Aorta (tissue), 5 donors: Measurements from ENCODE around the gene PFKP. TPM values are rescaled to one million over a fixed set of nuclear protein-coding genes. Genes with fewer than 3 reads are reported as not detected.

ENCODE experiments used
- ATAC-seq: fragments of 200-7000 bp; cut with Tn5 transposase; one replicate; pipeline ENCODE4 v1.9.1; 2022; ENCODE audit warnings: moderate library complexity; ENCODE audit not compliant: low FRiP score
- DNase-seq, 2 donors: peaks; one replicate each; pipeline ENCODE4 v3.0.0-alpha.2; 2020
- H3K27ac ChIP-seq, 2 donors: one replicate each; pipeline ENCODE4 v1.5.1; 2013; ENCODE audit warnings: low read length in 2 of 2, mild to moderate bottlenecking in 2 of 2, moderate library complexity in 2 of 2, control low read depth in 1 of 2, inconsistent platforms in 1 of 2, low read depth in 1 of 2
- H3K27me3 ChIP-seq, 2 donors: one replicate each; pipeline ENCODE4 v1.6.1; 2013; ENCODE audit warnings: control low read depth in 1 of 2, low read length in 1 of 2, mild to moderate bottlenecking in 1 of 2, moderate library complexity in 1 of 2; ENCODE audit not compliant: insufficient read depth in 2 of 2, control insufficient read depth in 1 of 2
- H3K36me3 ChIP-seq, 2 donors: one replicate each; pipeline ENCODE4 v1.6.1; 2013; ENCODE audit warnings: control low read depth in 1 of 2, low read length in 1 of 2, mild to moderate bottlenecking in 1 of 2; ENCODE audit not compliant: insufficient read depth in 2 of 2, control insufficient read depth in 1 of 2
- H3K4me1 ChIP-seq, 2 donors: one replicate each; pipeline ENCODE4 v1.6.1; 2013; ENCODE audit warnings: low read length in 2 of 2, control low read depth in 1 of 2, mild to moderate bottlenecking in 1 of 2, moderate library complexity in 1 of 2; ENCODE audit not compliant: insufficient read depth in 2 of 2, control insufficient read depth in 1 of 2
- H3K4me3 ChIP-seq, 2 donors: one replicate each; pipeline ENCODE4 v1.5.1; 2013; ENCODE audit warnings: low read length in 2 of 2, control low read depth in 1 of 2, mild to moderate bottlenecking in 1 of 2
- H3K9me3 ChIP-seq: one replicate; pipeline ENCODE4 v1.6.1; 2013; ENCODE audit warnings: mild to moderate bottlenecking, low read length; ENCODE audit not compliant: control insufficient read depth
- WGBS, 2 donors: extraction: QIAGEN DNeasy Blood & Tissue Kit; methylation state at CpG; one replicate each; pipeline ENCODE4 v1.1.7; 2013; 5-methylcytosine and 5-hydroxymethylcytosine counted together
- intact Hi-C, 2 donors: fragments of 100-400 bp; cut with DNase I; formaldehyde crosslinking; loops; one replicate each; pipeline versions ENCODE4 v1.14.2 to v1.15.0; 2022
- polyA plus RNA-seq, 2 donors: library from polyadenylated mRNA; stranded (reverse); fragments of 200-250 nt; gene quantifications; one replicate each; pipeline ENCODE4 v1.2.3, GENCODE V29; 2013
- total RNA-seq, 2 donors: library from RNA; stranded (reverse); fragmentation: NEBNext Ultra II Directional; extraction: Animal tissue kit (Norgen Biotek cat#: 25700); gene quantifications; one replicate each; pipeline ENCODE4 v1.2.1, GENCODE V29; 2021
- donor health status: healthy with polysubstance abuse.
- donor health status: Bipolar disorder and iron deficiency.
- donor health status: DM: no; HTN: no; CAD: no.
- donor health status: DM: no; HTN: no; CAD: no.
- donor health status: DM: yes; HTN: yes; CAD: no.

The PFKP gene
- total and polyA plus RNA-seq, 4 donors, result 40.3 to 167 (median 119) TPM

DNA sequence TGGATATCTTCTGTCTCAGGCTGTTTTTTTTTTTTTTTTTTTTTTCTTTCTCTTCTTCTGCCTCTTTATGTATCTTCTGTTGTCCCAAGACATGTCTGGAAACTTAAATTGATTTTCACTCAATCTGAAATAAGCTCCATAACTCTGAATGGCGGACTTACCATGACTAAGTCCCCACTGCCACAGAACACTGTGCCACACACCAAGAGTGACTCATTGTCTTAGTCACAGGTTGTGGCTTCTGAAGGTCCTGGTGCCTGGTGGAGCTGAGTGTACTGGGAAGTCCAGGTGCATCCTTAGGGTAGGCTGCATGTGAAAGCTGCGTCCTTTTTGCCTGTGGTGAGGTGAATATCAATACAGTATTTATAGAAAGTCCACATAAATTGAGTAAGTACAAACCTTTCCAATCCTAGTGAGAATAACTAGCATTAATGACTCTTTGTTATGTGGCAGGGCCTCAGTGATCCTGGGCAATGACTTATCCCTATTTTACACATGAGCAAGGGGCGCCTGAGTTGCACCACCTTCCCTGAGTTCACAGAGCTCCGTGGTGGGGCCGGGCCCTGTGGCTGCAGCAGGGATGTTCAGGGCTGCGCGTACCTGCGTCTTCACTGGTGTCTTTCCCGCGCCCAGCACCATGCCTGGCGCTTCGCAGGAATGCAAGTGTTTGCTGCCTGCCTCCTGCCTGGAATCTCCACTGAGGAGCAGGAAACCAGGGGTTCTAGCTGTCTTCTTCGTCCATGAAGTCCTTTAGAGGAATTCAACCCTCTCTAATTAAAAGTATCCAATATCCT, 4.3 kb downstream of the PFKP start:
- 95 to 96% methylated on average over 13 of the region's 13 CpGs for WGBS, 2 donors
- Histone ChIP-seq H3K27me3 (no peaks in the 10 kb centered on the region), H3K4me3 (no peak overlapping the region), H3K4me1 (peaks cover 0 to 4% of the 10 kb centered on the region in 2 donors), H3K36me3 (no peaks in the 10 kb centered on the region), H3K27ac (no peak overlapping the region), H3K9me3 (no peaks in the 10 kb centered on the region)
- no peak for DNase-seq
- intact Hi-C loops, result no loop called here
- ATAC-seq, result no peak

DNA sequence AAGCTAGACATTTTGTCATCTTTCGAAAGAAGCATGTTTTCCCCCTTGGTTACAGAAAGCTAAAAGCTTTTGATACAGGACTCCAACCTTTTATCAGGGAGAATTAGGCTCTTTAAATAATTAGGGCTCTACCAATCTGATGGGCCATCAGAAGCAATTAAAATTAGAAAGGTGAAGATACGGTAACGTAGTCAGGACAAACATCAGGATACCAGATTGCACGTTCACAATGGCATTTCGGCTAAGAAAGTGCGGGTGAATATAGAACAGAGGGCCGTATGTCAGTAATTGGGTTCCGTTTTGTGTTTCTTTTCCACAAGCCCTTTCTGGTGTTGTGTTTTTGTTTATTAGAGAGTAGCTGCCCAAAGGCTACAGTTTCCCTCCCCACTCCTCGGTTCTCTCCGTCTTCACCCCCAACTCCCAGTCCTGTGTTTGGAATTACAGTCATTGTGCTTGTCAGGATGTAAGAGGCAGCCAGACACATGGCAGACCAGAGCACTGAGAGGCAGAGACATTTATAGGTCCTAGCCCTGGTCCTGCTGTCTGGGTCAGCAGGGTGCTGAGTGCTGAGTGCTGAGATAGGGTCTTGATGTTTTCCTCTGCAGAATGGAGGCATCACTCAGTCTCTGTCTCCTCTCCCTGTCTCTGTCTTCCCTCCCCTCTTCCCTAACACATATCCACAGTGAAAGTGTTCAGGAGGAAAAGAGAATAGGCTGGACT, 5.5 kb downstream of the PFKP start:
- intact Hi-C loops, result no loop called here
- H3K27ac ChIP-seq, result no peak overlapping the region
- H3K4me3 ChIP-seq, result no peak overlapping the region
- H3K4me1 ChIP-seq, result peaks cover 0 to 4% of the 10 kb centered on the region in 2 donors
- WGBS, 2 donors, result 94 to 96% methylated on average over 10 of the region's 10 CpGs
- ATAC-seq (no peak), DNase-seq (no peak)
- no peaks in the 10 kb centered on the region for H3K9me3 ChIP-seq
- no peaks in the 10 kb centered on the region for H3K27me3 ChIP-seq
- H3K36me3 ChIP-seq, result no peaks in the 10 kb centered on the region

DNA sequence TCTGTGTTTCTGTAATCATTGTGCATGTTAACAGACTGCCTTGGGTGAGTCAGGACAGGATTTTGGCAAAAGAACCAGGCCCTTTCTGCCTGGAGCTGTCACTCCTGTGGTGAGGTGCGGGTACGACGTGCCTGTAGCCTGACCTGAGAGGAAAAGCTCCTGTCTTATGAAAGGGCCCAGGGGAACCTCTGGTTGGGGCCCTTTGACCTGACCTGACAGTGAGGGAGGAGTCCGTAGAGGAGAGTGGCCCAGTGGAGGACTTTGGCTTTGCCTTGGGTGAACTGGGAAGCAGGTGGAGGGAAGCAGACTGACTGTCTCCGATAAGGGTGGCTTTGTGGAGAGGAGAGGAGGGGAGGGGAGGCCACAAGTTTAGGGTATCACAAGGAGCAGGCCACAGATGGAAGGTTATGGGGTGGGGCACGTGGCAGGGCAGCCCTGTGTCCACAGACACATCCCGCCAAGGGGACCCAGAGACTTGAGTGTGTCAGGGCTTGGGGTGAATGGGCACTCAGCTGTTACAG, 6.9 kb downstream of the PFKP start:
- intact Hi-C loops, result no loop called here
- Histone ChIP-seq H3K27me3 (no peaks in the 10 kb centered on the region), H3K4me1 (peaks cover 0 to 4% of the 10 kb centered on the region in 2 donors), H3K27ac (no peak overlapping the region), H3K4me3 (no peak overlapping the region), H3K36me3 (no peaks in the 10 kb centered on the region), H3K9me3 (no peaks in the 10 kb centered on the region)
- ATAC-seq, result no peak
- 74 to 75% methylated on average over 7 of the region's 7 CpGs for WGBS, 2 donors
- no peak for DNase-seq

DNA sequence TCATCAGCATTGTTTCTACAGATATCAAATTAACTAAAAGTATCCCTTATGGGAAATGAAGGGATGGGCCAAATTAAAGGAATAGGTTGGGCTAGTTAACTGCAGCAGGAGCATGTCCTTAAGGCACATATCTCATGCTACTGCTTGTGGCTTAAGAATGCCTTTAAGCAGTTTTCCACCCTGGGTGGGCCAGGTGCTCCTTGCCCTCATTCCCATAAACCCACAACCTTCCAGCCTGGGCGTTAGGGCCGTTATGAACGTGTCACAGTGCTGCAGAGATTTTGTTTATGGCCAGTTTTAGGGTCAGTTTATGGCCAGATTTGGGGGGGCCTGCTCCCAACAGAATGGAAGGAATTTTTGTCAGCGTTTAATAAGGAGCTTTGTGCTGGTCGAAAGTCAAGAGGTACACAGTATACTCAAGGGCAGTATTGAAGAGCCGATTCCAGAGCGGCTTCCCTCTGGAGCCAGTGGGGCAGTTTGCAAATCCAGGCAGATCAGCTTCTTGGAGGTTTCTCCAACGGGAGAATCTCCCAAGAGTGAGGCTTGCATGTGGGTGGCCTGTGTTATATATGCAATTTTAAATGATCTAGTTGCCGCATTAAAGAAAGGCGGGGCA, 7.7 kb downstream of the PFKP start:
- H3K4me1 ChIP-seq, result peaks cover 0 to 4% of the 10 kb centered on the region in 2 donors
- H3K27me3 ChIP-seq, result no peaks in the 10 kb centered on the region
- H3K36me3 ChIP-seq, result no peaks in the 10 kb centered on the region
- no peak overlapping the region for H3K27ac ChIP-seq
- ATAC-seq, result no peak
- no peak overlapping the region for H3K4me3 ChIP-seq
- no peak for DNase-seq
- no peaks in the 10 kb centered on the region for H3K9me3 ChIP-seq
- WGBS, 2 donors, result 92 to 96% methylated on average over 10 of the region's 10 CpGs
- intact Hi-C loops, result no loop called here

DNA sequence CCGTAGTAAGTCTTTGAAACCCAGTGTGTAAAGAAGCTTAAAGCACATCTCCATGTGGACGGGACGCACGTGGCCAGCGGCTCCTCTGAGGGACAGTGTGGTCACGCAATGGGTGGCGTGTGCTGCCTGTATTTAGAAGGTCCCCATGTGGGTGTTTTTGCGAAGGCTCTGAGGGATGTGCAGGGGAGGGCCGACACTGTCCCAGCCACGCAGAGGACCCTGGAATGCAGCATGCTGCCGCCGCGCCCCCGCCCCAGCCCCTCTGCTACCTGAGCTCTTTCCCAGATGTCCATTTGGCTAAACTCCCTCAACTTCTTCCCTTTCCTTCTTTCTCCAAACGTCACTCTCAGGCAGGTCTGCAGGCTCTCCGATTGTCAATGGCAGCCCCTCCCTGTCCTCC, 8.8 kb downstream of the PFKP start:
- ATAC-seq (no peak), DNase-seq (no peak)
- WGBS, 2 donors, result 86 to 92% methylated on average over 16 of the region's 16 CpGs
- Histone ChIP-seq H3K4me3 (no peak overlapping the region), H3K27me3 (no peaks in the 10 kb centered on the region), H3K4me1 (peaks cover 0 to 4% of the 10 kb centered on the region in 2 donors), H3K9me3 (no peaks in the 10 kb centered on the region), H3K36me3 (no peaks in the 10 kb centered on the region), H3K27ac (no peak overlapping the region)
- intact Hi-C loops, result no loop called here

DNA sequence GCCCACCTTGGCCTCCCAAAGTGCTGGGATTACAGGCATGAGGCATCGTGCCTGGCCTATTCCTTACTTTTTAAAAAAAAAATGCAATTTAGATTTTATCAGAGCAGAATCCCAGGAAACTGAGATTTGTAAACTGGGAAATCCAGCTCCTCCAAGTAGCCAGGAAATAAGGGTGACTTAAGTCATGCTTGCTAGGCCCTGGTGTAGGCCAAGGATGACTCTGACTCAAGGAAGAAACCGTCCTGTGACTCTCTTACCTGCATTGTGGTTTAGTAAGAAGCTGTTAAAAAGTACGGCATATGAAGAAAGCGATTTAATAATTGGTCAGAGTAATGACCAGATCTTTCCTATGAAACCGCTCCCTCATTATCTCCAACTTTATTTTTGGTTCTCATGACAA, 10.2 kb downstream of the PFKP start:
- no peak for DNase-seq

DNA sequence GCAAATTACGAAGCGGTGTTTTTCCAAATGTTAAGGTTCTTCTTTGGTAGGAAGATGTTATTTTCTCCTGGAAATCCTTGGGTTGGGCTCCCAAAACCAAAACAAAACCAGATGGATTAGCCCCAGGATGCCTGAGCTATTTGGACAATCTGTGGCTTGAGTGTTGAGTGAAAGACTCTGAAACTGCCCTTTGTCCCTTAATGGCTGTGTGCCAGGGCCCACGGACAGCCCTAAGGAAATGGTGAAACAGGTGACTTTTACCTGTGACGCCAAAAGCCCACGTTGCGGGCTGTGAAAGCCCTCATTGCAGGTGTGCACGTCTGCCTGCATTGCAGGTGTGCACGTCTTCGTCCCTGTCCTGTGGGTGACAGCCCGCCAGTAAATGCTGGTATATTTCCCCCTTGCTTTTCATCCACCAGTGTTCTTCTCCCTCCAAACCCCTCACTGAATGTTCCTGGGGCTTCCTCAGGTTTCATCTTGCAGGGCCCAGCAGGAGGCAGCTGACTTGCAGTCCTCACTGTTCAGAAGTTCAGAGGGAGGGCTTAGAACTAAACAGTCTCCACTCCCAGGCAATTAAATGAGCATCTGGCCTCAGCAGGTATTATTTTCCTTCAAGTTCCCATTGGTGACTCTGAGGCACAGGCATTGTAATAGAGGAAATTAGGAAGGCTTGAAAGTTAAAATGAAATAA, 10.7 kb downstream of the PFKP start:
- Histone ChIP-seq H3K36me3 (no peaks in the 10 kb centered on the region), H3K9me3 (no peaks in the 10 kb centered on the region), H3K27ac (no peak overlapping the region), H3K27me3 (no peaks in the 10 kb centered on the region), H3K4me3 (no peak overlapping the region), H3K4me1 (no peaks in the 10 kb centered on the region)
- no peak for DNase-seq
- WGBS, 2 donors, result 85 to 86% methylated on average over 10 of the region's 10 CpGs
- no peak for ATAC-seq
- intact Hi-C loops, result no loop called here

More for the DNA sequence above, 10.2 kb downstream of the PFKP start:
- Histone ChIP-seq H3K27me3 (no peaks in the 10 kb centered on the region), H3K27ac (no peak overlapping the region), H3K36me3 (no peaks in the 10 kb centered on the region), H3K4me3 (no peak overlapping the region), H3K9me3 (no peaks in the 10 kb centered on the region), H3K4me1 (no peaks in the 10 kb centered on the region)
- ATAC-seq, result no peak
- 93 to 94% methylated on average over 5 of the region's 5 CpGs for WGBS, 2 donors
- intact Hi-C loops, result no loop called here

DNA sequence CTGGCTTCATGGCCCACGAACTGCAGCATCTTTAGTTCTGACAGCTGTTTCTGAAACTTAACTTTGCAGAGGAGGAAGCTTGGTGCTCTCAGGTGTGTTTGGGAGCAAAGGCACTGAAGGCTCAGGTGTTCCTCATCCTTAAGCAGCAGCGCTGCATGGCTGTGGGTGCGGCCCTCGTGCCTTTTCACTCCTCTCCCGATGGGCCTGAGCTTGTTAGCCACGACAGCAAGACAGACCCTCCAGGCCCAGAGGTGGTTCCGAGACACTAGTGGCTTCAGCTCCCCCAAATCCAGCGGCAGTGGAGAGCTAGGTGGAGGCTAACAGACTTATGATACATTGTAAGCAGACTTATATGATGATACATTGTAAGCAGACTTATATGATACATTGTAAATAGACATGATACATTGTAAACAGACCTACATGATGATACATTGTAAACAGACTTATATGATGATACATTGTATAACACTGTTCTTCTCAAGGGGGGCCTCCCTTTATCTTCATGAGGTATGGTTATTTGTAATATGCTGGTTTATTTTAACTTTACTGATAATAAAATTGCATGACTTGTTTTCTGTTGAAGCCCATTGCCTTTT, 14.1 kb downstream of the PFKP start:
- intact Hi-C loops, result no loop called here
- ATAC-seq (no peak), DNase-seq (no peak)
- no peaks in the 10 kb centered on the region for H3K9me3 ChIP-seq
- no peaks in the 10 kb centered on the region for H3K4me1 ChIP-seq
- H3K4me3 ChIP-seq, result no peak overlapping the region
- no peaks in the 10 kb centered on the region for H3K36me3 ChIP-seq
- no peaks in the 10 kb centered on the region for H3K27me3 ChIP-seq
- 88 to 91% methylated on average over 8 of the region's 8 CpGs for WGBS, 2 donors
- no peak overlapping the region for H3K27ac ChIP-seq
